Subcutaneous preadipocyte (primary cell): ENCODE data around the gene BAIAP3. TPM values are rescaled to one million over a fixed set of nuclear protein-coding genes. Genes with fewer than 3 reads are reported as not detected.

Source experiments
- total RNA-seq: library from RNA; depleted of rRNA; stranded (reverse); fragments of >200 nt; gene quantifications from 2 replicates; pipeline ENCODE4 v1.2.3, GENCODE V29; 2012

BAIAP3 gene
- under 0.01 TPM in 2 replicates for total RNA-seq

GRCh38 chr16:1333149-1333812, at the start of gene BAIAP3:
Gene BAIAP3 (plus strand): TSS chr16:1333645. CDS start chr16:1338550, 4,905 bp downstream.

DNA sequence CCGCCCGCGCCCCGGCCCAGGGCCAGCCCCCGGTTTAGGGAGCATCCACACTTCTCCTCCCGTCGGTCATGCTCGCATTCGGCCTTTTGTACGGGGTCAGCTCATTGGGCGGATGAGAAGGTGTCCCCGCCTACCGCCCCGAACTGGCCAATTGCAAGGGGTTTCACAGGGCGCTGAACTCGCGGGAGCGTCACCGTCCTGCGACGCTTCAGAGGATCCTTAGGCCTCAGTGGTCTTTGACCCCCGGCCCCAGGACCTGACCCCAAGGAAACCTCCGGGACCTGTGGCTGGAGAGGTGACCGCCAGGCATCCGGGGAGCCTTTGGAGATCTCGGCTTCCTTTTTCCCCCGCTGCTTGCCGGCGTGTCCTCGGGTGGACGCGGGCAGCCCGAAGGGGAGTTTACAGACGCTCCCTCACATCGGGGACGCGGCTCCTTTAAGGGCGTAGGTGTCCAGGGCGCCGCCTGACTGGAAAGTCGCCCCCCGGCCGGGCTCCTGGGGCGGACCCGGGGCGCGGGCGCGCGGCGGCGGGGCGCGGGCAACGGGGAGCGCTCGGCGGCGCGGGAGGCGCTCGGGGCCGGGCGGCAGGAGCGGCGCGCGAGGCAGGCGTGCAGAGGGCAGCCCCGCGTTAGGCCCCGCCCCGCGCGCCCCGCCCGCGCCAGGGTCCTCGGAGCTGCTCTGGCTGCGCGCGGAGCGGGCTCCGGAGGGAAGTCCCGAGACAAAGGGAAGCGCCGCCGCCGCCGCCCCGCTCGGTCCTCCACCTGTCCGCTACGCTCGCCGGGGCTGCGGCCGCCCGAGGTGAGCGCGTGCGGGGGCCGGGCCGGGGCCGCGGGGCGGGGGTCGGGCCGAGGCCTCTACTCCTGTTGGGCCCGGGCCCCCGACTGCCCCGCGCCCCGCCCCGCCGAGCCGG, 24.2 kb upstream of the BAIAP3 start, which contains the start of gene UBE2I:
Gene UBE2I (plus strand): TSS at position 660 of the 909 bp plus-strand sequence. CDS start 4,395 bp downstream, outside the sequence.

GRCh38 chr16:1351582-1352362, 18.3 kb downstream of the BAIAP3 start, which contains the start of the genes GNPTG and TSR3:
Gene GNPTG (plus strand): TSS chr16:1351931. CDS start chr16:1351966, 35 bp downstream.
Gene TSR3 (minus strand): TSS chr16:1351878. CDS start chr16:1351804, 74 bp downstream.

Other genes starting within 250 kb of the BAIAP3 start
- gene C1QTNF8, start 237.4 kb upstream of the BAIAP3 start, total RNA-seq = not detected in 2 replicates
- under 0.01 and 0.20 TPM in 2 replicates for gene CACNA1H, start 180.5 kb upstream of the BAIAP3 start, total RNA-seq
- gene TPSG1, start 108.4 kb upstream of the BAIAP3 start, total RNA-seq = not detected in 2 replicates
- not detected in 2 replicates for gene TPSB2, start 103.5 kb upstream of the BAIAP3 start, total RNA-seq
- gene TPSAB1, start 92.9 kb upstream of the BAIAP3 start, total RNA-seq = not detected in 2 replicates
- gene TPSD1, start 77.6 kb upstream of the BAIAP3 start, total RNA-seq = not detected in 2 replicates
- gene UBE2I, start 24.0 kb upstream of the BAIAP3 start, total RNA-seq = 46.7 and 58.3 TPM in 2 replicates
- gene TSR3, start 18.2 kb downstream of the BAIAP3 start, total RNA-seq = 48.9 and 52.9 TPM in 2 replicates
- gene GNPTG, start 18.3 kb downstream of the BAIAP3 start, total RNA-seq = 27.0 and 35.6 TPM in 2 replicates
- 5.5 and 8.4 TPM in 2 replicates for gene UNKL, start 81.1 kb downstream of the BAIAP3 start, total RNA-seq
- gene UQCC4, start 87.1 kb downstream of the BAIAP3 start, total RNA-seq = 14.1 and 15.1 TPM in 2 replicates
- not detected in 2 replicates for gene PERCC1, start 97.4 kb downstream of the BAIAP3 start, total RNA-seq
- under 0.01 and 0.20 TPM in 2 replicates for gene CCDC154, start 110.9 kb downstream of the BAIAP3 start, total RNA-seq
- 80.0 and 107 TPM in 2 replicates for gene CLCN7, start 141.4 kb downstream of the BAIAP3 start, total RNA-seq
- gene PTX4, start 155.3 kb downstream of the BAIAP3 start, total RNA-seq = under 0.01 and 0.39 TPM in 2 replicates
- 23.1 and 31.9 TPM in 2 replicates for gene TELO2, start 159.7 kb downstream of the BAIAP3 start, total RNA-seq
- 14.9 and 15.8 TPM in 2 replicates for gene TMEM204, start 200.0 kb downstream of the BAIAP3 start, total RNA-seq